Mesothelial cell of epicardium (in vitro differentiated cells): ENCODE measurements around the gene SYCP1. TPM values are rescaled to one million over a fixed set of nuclear protein-coding genes. Genes with fewer than 3 reads are reported as not detected.
"Not testable (repeated sequence)": the region's sequence is repeated elsewhere in the genome, so short reads cannot be mapped to it uniquely, and the experiment has no call there.

Experiments
- DNase-seq, 2 experiments: peaks; one replicate each; pipeline ENCODE4 v3.0.0; 2021; ENCODE audit warnings: low spot score in 2 of 2; ENCODE audit not compliant: unreplicated experiment in 2 of 2
- H3K27ac Mint-ChIP-seq: 2 replicates; pipeline ENCODE4 v1.8.0; 2021; ENCODE audit warnings: mixed read lengths
- H3K27me3 Mint-ChIP-seq: 2 replicates; pipeline ENCODE4 v1.8.0; 2021; ENCODE audit warnings: low read depth, mixed read lengths
- H3K36me3 Mint-ChIP-seq: 2 replicates; pipeline ENCODE4 v1.8.0; 2021; ENCODE audit warnings: mixed read lengths
- H3K4me1 Mint-ChIP-seq: 2 replicates; pipeline ENCODE4 v1.8.0; 2021; ENCODE audit warnings: mixed read lengths
- H3K4me3 Mint-ChIP-seq: 2 replicates; pipeline ENCODE4 v1.8.0; 2021; ENCODE audit warnings: mild to moderate bottlenecking, moderate library complexity, mixed read lengths
- H3K9me3 Mint-ChIP-seq: 2 replicates; pipeline ENCODE4 v1.8.0; 2021; ENCODE audit warnings: mixed read lengths
- CTCF ChIP-seq: fragments of 200-600 bp; sonication (generic); IDR thresholded peaks from one replicate; pipeline ENCODE4 v1.5.0; 2021; ENCODE audit warnings: antibody characterized with exemption; ENCODE audit not compliant: unreplicated experiment
- total RNA-seq: library from RNA; stranded (reverse); gene quantifications from 3 replicates; pipeline ENCODE4 v1.2.1, GENCODE V29; 2021

SYCP1 gene
- total RNA-seq: not detected in 3 replicates

- H3K4me3 Mint-ChIP-seq: peak within 1 kb of the TSS; percentile 8
- no peaks in the 10 kb centered on the region for H3K36me3 Mint-ChIP-seq
- no peaks in the 10 kb centered on the region for H3K4me1 Mint-ChIP-seq
These were observed at the start of gene SYCP1 for GRCh38 chr1:114854693-114855320. SYCP1 (plus strand) TSS chr1:114854863; CDS start chr1:114855465, 602 bp downstream.

GRCh38 chr1:114819869-114820268, 34.8 kb upstream of the SYCP1 start:
- H3K9me3 Mint-ChIP-seq: peaks cover 31% of the 10 kb centered on the region
- no peak for TF ChIP-seq CTCF

More at GRCh38 chr1:114854693-114855320, at the start of gene SYCP1:
- TF ChIP-seq CTCF: no peak
- peaks cover 51% of the 10 kb centered on the region for H3K27me3 Mint-ChIP-seq
- no peaks in the 10 kb centered on the region for H3K9me3 Mint-ChIP-seq
- DNase-seq: no peak
- no peak within 1 kb of the TSS for H3K27ac Mint-ChIP-seq

GRCh38 chr1:114820392-114820791, 34.3 kb upstream of the SYCP1 start:
- TF ChIP-seq CTCF: no peak
- no peaks in the 10 kb centered on the region for H3K27me3 Mint-ChIP-seq
- H3K4me3 Mint-ChIP-seq: no peak overlapping the region
- H3K36me3 Mint-ChIP-seq: no peaks in the 10 kb centered on the region
- no peak overlapping the region for H3K27ac Mint-ChIP-seq
- H3K9me3 Mint-ChIP-seq: peaks cover 36% of the 10 kb centered on the region
- DNase-seq: no peak
- no peaks in the 10 kb centered on the region for H3K4me1 Mint-ChIP-seq

More at GRCh38 chr1:114819869-114820268, 34.8 kb upstream of the SYCP1 start:
- no peaks in the 10 kb centered on the region for H3K4me1 Mint-ChIP-seq
- no peaks in the 10 kb centered on the region for H3K27me3 Mint-ChIP-seq
- DNase-seq: no peak
- no peak overlapping the region for H3K4me3 Mint-ChIP-seq
- H3K36me3 Mint-ChIP-seq: no peaks in the 10 kb centered on the region
- H3K27ac Mint-ChIP-seq: no peak overlapping the region

GRCh38 chr1:114821978-114822377, 32.7 kb upstream of the SYCP1 start:
- Mint-ChIP-seq H3K4me3 (no peak overlapping the region), H3K27me3 (no peaks in the 10 kb centered on the region), H3K36me3 (no peaks in the 10 kb centered on the region), H3K4me1 (no peaks in the 10 kb centered on the region), H3K27ac (no peak overlapping the region), H3K9me3 (peaks cover 46% of the 10 kb centered on the region)
- DNase-seq: no peak
- no peak for TF ChIP-seq CTCF

GRCh38 chr1:114828251-114828650, 26.4 kb upstream of the SYCP1 start:
- DNase-seq: no peak
- H3K27ac Mint-ChIP-seq: no peak overlapping the region
- TF ChIP-seq CTCF: no peak
- H3K4me3 Mint-ChIP-seq: no peak overlapping the region
- H3K4me1 Mint-ChIP-seq: no peaks in the 10 kb centered on the region
- peaks cover 5% of the 10 kb centered on the region for H3K27me3 Mint-ChIP-seq
- no peaks in the 10 kb centered on the region for H3K36me3 Mint-ChIP-seq
- peaks cover 26% of the 10 kb centered on the region for H3K9me3 Mint-ChIP-seq

- not testable (repeated sequence) for H3K4me3 Mint-ChIP-seq, H3K27me3 Mint-ChIP-seq, H3K4me1 Mint-ChIP-seq, DNase-seq, H3K36me3 Mint-ChIP-seq, H3K27ac Mint-ChIP-seq
- peaks cover 12% of the 10 kb centered on the region for H3K9me3 Mint-ChIP-seq
These were observed 24.6 kb upstream of the SYCP1 start for GRCh38 chr1:114830075-114830474.
